K562 (cell line): Measurements from ENCODE around the gene IFNGR1. TPM values are rescaled to one million over a fixed set of nuclear protein-coding genes. Genes with fewer than 3 reads are reported as not detected.

Experiments used
- ATAC-seq: fragments of 200-7000 bp; cut with Tn5 transposase; 3 replicates; pipeline ENCODE4 v1.9.1; 2020; ENCODE audit warnings: moderate library complexity
- BruUV-seq: library from RNA; stranded (reverse); fragments of 400-500 nt; replicated peaks from 2 replicates; lab custom pipeline; 2021; lab: Mats Ljungman, UMichigan
- CTCF ChIA-PET: fragments of 300-600 bp; formaldehyde crosslinking; extraction: SDS; loops from one replicate; lab custom pipeline; 2021; ENCODE audit warnings: low intra/inter-chr PET ratio; lab: Yijun Ruan, JAX
- POLR2A ChIA-PET: fragments of 300-600, 350-650 bp; sonication (Branson Sonifier 250); formaldehyde crosslinking; extraction: SDS; loops from one replicate; lab custom pipeline; 2021; ENCODE audit warnings: antibody characterized with exemption, inconsistent platforms; lab: Yijun Ruan, JAX
- DNase-seq, 4 experiments: peaks; one replicate each; pipeline versions ENCODE4 v3.0.0 to v3.0.0-alpha.2; 2011 to 2018; ENCODE audit warnings: low spot score in 3 of 4, mixed read lengths in 3 of 4; ENCODE audit errors: extremely low read depth in 1 of 4
- FAIRE-seq: peaks from 2 replicates; lab custom pipeline; 2011; peaks lifted over from hg19 to GRCh38; lab: Jason Lieb, UNC
- H2AFZ ChIP-seq: 2 replicates; pipeline ENCODE4 v1.6.0; 2011; ENCODE audit warnings: low read depth, low read length, control low read depth, inconsistent platforms
- H3K27ac ChIP-seq: fragments of 200-600 bp; 3 replicates; pipeline ENCODE4 v1.8.0; 2011; ENCODE audit warnings: low read depth, mild to moderate bottlenecking, control low read depth, inconsistent platforms, low read length, moderate library complexity, mixed read lengths; ENCODE audit errors: extremely low read depth
- H3K27me3 ChIP-seq, 2 experiments: fragments of 300-600 bp in 1 of 2; 2 replicates in 1 of 2; 3 replicates in 1 of 2; pipeline versions ENCODE4 v1.6.0 to v1.8.0; 2011; ENCODE audit warnings: inconsistent platforms in 2 of 2, low read length in 2 of 2, mild to moderate bottlenecking in 1 of 2, mixed read lengths in 1 of 2, moderate library complexity in 1 of 2; ENCODE audit not compliant: control insufficient read depth in 2 of 2, insufficient read depth in 2 of 2
- H3K36me3 ChIP-seq: fragments of 300-600 bp; 3 replicates; pipeline ENCODE4 v1.8.0; 2011; ENCODE audit warnings: mild to moderate bottlenecking, low read length, inconsistent platforms; ENCODE audit not compliant: control insufficient read depth, insufficient read depth
- H3K4me1 ChIP-seq, 2 experiments: fragments of 200-600 bp in 1 of 2; replicated peaks in 1 of 2; 2 replicates in 1 of 2; 3 replicates in 1 of 2; pipeline versions ENCODE4 v1.5.1 to v1.8.0; 2011; ENCODE audit warnings: inconsistent platforms in 2 of 2, low read length in 2 of 2, mild to moderate bottlenecking in 1 of 2, mixed read lengths in 1 of 2, moderate library complexity in 1 of 2; ENCODE audit not compliant: control insufficient read depth in 2 of 2, insufficient read depth in 2 of 2
- H3K4me2 ChIP-seq: 2 replicates; pipeline ENCODE4 v1.6.1; 2011; ENCODE audit warnings: low read length, control low read depth, inconsistent platforms, mixed read lengths; ENCODE audit not compliant: insufficient read depth
- H3K4me3 ChIP-seq: fragments of 200-600 bp; sonication (generic), shearing (Covaris generic); 2 replicates; pipeline ENCODE4 v1.5.1; 2016; ENCODE audit warnings: control low read depth, inconsistent platforms
- H3K79me2 ChIP-seq: fragments of 200-600 bp; 3 replicates; pipeline ENCODE4 v1.8.0; 2011; ENCODE audit warnings: low read length, inconsistent platforms; ENCODE audit not compliant: control insufficient read depth, insufficient read depth
- H3K9ac ChIP-seq, 2 experiments: 2 replicates each; pipeline versions ENCODE4 v1.6.0 to v1.6.1; 2011; ENCODE audit warnings: low read depth in 2 of 2, low read length in 2 of 2, control low read depth in 1 of 2, inconsistent platforms in 1 of 2, mild to moderate bottlenecking in 1 of 2, mixed read lengths in 1 of 2; ENCODE audit not compliant: insufficient read depth in 1 of 2
- H3K9me1 ChIP-seq: one replicate; pipeline ENCODE4 v1.6.0; 2011; ENCODE audit warnings: inconsistent platforms, mild to moderate bottlenecking, low read length, moderate library complexity; ENCODE audit not compliant: control insufficient read depth, insufficient read depth
- H3K9me3 ChIP-seq: replicated peaks from 2 replicates; pipeline ENCODE4 v1.5.1; 2011; ENCODE audit warnings: low read depth, low read length, inconsistent platforms; ENCODE audit not compliant: control insufficient read depth, insufficient read depth
- H4K20me1 ChIP-seq: replicated peaks from 2 replicates; pipeline ENCODE4 v1.6.1; 2011; ENCODE audit warnings: low read length, inconsistent platforms, mixed read lengths; ENCODE audit not compliant: control insufficient read depth, insufficient read depth
- CBFA2T2 ChIP-seq: fragments of 450-650 bp; conservative IDR thresholded peaks from 2 replicates; pipeline ENCODE4 v1.6.1; 2017; ENCODE audit warnings: mild to moderate bottlenecking
- FOS ChIP-seq: IDR thresholded peaks from 3 replicates; pipeline ENCODE4 v1.6.1; 2011; ENCODE audit not compliant: insufficient read length; ENCODE audit errors: extremely low read depth
- FOXK2 ChIP-seq, 2 experiments: fragments of 450-650 bp; IDR thresholded peaks in 1 of 2; conservative IDR thresholded peaks in 1 of 2; 2 replicates each; pipeline ENCODE4 v1.6.1; 2016; ENCODE audit warnings: low read depth in 2 of 2, mild to moderate bottlenecking in 1 of 2
- HDAC8 ChIP-seq: fragments of 450-650 bp; IDR thresholded peaks from 2 replicates; pipeline ENCODE4 v1.6.1; 2016; ENCODE audit warnings: mild to moderate bottlenecking, missing genetic modification characterization, moderate library complexity, missing compliant biosample characterization
- IRF2 ChIP-seq: sonication (generic); formaldehyde crosslinking; IDR thresholded peaks from 2 replicates; pipeline ENCODE4 v1.8.1; 2022; ENCODE audit warnings: mild to moderate bottlenecking, missing genetic modification reagents
- KAT8 ChIP-seq: fragments of 450-650 bp; IDR thresholded peaks from 2 replicates; pipeline ENCODE4 v1.6.1; 2016; ENCODE audit warnings: low read depth, mild to moderate bottlenecking
- MED1 ChIP-seq: sonication (generic); formaldehyde crosslinking; IDR thresholded peaks from 2 replicates; pipeline ENCODE4 v1.8.1; 2023; ENCODE audit warnings: missing genetic modification reagents, borderline replicate concordance
- NR2C1 ChIP-seq, 2 experiments: fragments of 450-650 bp; IDR thresholded peaks; 2 replicates each; pipeline ENCODE4 v1.6.1; 2017; ENCODE audit warnings: mild to moderate bottlenecking in 2 of 2, antibody characterized with exemption in 1 of 2, inconsistent platforms in 1 of 2, missing compliant biosample characterization in 1 of 2, missing genetic modification characterization in 1 of 2
- PHF20 ChIP-seq: fragments of 450-650 bp; IDR thresholded peaks from 2 replicates; pipeline ENCODE4 v1.6.1; 2018; ENCODE audit not compliant: partially characterized antibody
- PRMT5 ChIP-seq: sonication (generic); formaldehyde crosslinking; IDR thresholded peaks from 2 replicates; pipeline ENCODE4 v1.5.0; 2020; ENCODE audit warnings: missing genetic modification reagents
- RBM17 ChIP-seq: fragments of 200-400 bp; formaldehyde crosslinking; IDR thresholded peaks from 2 replicates; pipeline ENCODE4 v1.6.1; 2017; ENCODE audit warnings: low read depth, mild to moderate bottlenecking, low read length, borderline replicate concordance
- RFX1 ChIP-seq: fragments of 450-650 bp; IDR thresholded peaks from 2 replicates; pipeline ENCODE4 v1.6.1; 2016; ENCODE audit warnings: mild to moderate bottlenecking, moderate library complexity
- SMARCE1 ChIP-seq: fragments of 450-650 bp; IDR thresholded peaks from 2 replicates; pipeline ENCODE4 v1.7.1; 2016; ENCODE audit warnings: mild to moderate bottlenecking
- XRCC4 ChIP-seq: IDR thresholded peaks from one replicate; pipeline ENCODE4 v1.6.1; 2011; ENCODE audit not compliant: insufficient read depth, insufficient read length; ENCODE audit errors: extremely low read depth
- ZBTB17 ChIP-seq: fragments of 450-650 bp; formaldehyde crosslinking; IDR thresholded peaks from 2 replicates; pipeline ENCODE4 v1.4.0; 2020; ENCODE audit warnings: mild to moderate bottlenecking
- ZFP36 ChIP-seq: fragments of 150-350 bp; IDR thresholded peaks from 2 replicates; pipeline ENCODE4 v1.6.1; 2018; ENCODE audit warnings: low read length, low read depth; ENCODE audit not compliant: partially characterized antibody
- ZKSCAN1 ChIP-seq: fragments of 150-350 bp; IDR thresholded peaks from 2 replicates; pipeline ENCODE4 v1.6.1; 2016; ENCODE audit warnings: low read depth, low read length
- ZNF197 ChIP-seq: fragments of 200-800 bp; sonication (Bioruptor generic); IDR thresholded peaks from 2 replicates; pipeline ENCODE4 v1.6.1; 2016; ENCODE audit warnings: low read depth, missing genetic modification characterization, missing compliant biosample characterization
- ZSCAN32 ChIP-seq: fragments of 450-650 bp; formaldehyde crosslinking; IDR thresholded peaks from 2 replicates; pipeline ENCODE4 v1.4.0; 2020; ENCODE audit warnings: mild to moderate bottlenecking, moderate library complexity
- WGBS: fragments of 100-300 bp; shearing (Covaris generic); methylation state at CpG from one replicate; pipeline ENCODE4 v1.1.6; 2016; ENCODE audit warnings: low coverage, mixed read lengths; ENCODE audit not compliant: insufficient coverage; ENCODE audit errors: missing lambda C conversion rate; 5-methylcytosine and 5-hydroxymethylcytosine counted together
- in situ Hi-C: fragments of 300-500 bp; cut with MboI; formaldehyde crosslinking; loops from 4 replicates; pipeline ENCODE4 v1.15.0; 2018; ENCODE audit warnings: inconsistent platforms, mixed read lengths
- intact Hi-C: fragments of 100-400 bp; cut with micrococcal nuclease; formaldehyde crosslinking; loops from 2 replicates; pipeline ENCODE4 v1.14.2; 2022
- polyA plus RNA-seq, 8 experiments: library from polyadenylated mRNA; depleted of rRNA in 4 of 8; stranded (reverse) in 5 of 8; unstranded in 3 of 8; fragments of >200 nt; fragmentation: Nextera tagmentation in 2 of 8; fragmentation: Illumina TruSeq in 1 of 8; extraction: Ambion mirVana in 2 of 8; extraction: Trizol in 1 of 8; gene quantifications; 2 replicates each; pipeline versions ENCODE4 v1.2.1 to v1.2.3, GENCODE V29; 2011 to 2014; ENCODE audit warnings: inconsistent platforms in 1 of 8, missing spikeins in 1 of 8
- total RNA-seq, 7 experiments: library from RNA; depleted of rRNA in 6 of 7; stranded (reverse); fragments of >200 nt in 6 of 7; fragmentation: Illumina TruSeq in 2 of 7; extraction: Trizol in 2 of 7; gene quantifications; 2 replicates each; pipeline versions ENCODE4 v1.2.1 to v1.2.3, GENCODE V29; 2011 to 2021; ENCODE audit warnings: low replicate concordance in 1 of 7
- TF ChIP-seq, protein P1 (sequence below): fragments of 200-800 bp; sonication (Bioruptor generic); IDR thresholded peaks from 2 replicates; pipeline ENCODE4 v1.6.1; 2017; ENCODE audit warnings: missing genetic modification characterization, missing compliant biosample characterization

IFNGR1 gene
- total and polyA plus RNA-seq, 9 of the 15 experiments (the other 6 are each of a cell fraction or from before 2014, with no cell fraction given): 14.7 to 47.0 (median 26.7) TPM

GRCh38 chr6:137166247-137167098, 52.7 kb downstream of the IFNGR1 start:
- no peak for DNase-seq
- ATAC-seq: no peak
- Histone ChIP-seq H3K27me3 (no peaks in the 10 kb centered on the region), H3K9ac (no peak overlapping the region), H3K79me2 (no peaks in the 10 kb centered on the region), H3K4me1 (peaks cover 2 to 43% of the 10 kb centered on the region in 2 experiments; a peak in 4 of 5 replicates), H2AFZ (peak overlapping the region; percentile 47), H3K27ac (no peak overlapping the region), H3K36me3 (no peaks in the 10 kb centered on the region), H3K4me2 (no peak overlapping the region), H3K4me3 (no peak overlapping the region), H3K9me3 (no peaks in the 10 kb centered on the region; the same call in 1 of the 2 replicates), H4K20me1 (no peaks in the 10 kb centered on the region), H3K9me1 (no peaks in the 10 kb centered on the region)
- WGBS: 25% methylated on average over 8 of the region's 8 CpGs
- in situ Hi-C loops: loop anchor here (5.0 kb wide), 1 partner anchor 74 kb away; no protein-coding TSS in a partner anchor
- intact Hi-C loops: loop anchor here (1.0 to 5.0 kb wide), 4 partner anchors 72 to 148 kb away; no protein-coding TSS in a partner anchor
- no TSS peak for BruUV-seq
- no peak for FAIRE-seq
- ChIA-PET POLR2A (interaction anchor here (0.7 to 1.1 kb wide), 3 partner anchors 42 to 69 kb away, joined by 3 read pairs; no protein-coding TSS in a partner anchor), CTCF (interaction anchor here (1.7 kb wide), 1 partner anchor 72 kb away, joined by 6 read pairs; no protein-coding TSS in a partner anchor)
- TF ChIP-seq IRF2 (CRISPR knock-in tag) (no peak), NR2C1 (IDR thresholded peaks at IDR 0.05) (no peak), NR2C1 (tag; IDR thresholded peaks at IDR 0.05) (0 out of 2 replicates have a peak, but pooled peaks have one; percentile 8), ZFP36 (no peak), ZSCAN32 (CRISPR knock-in tag) (no peak), FOS (no peak), RBM17 (no peak), MED1 (CRISPR knock-in tag) (no peak), XRCC4 (no peak), ZKSCAN1 (no peak), ZNF197 (0 out of 2 replicates have a peak, but pooled peaks have one; percentile 38), KAT8 (no peak), RFX1 (no peak), PRMT5 (CRISPR knock-in tag) (no peak), ZBTB17 (CRISPR knock-in tag) (no peak), HDAC8 (tag) (no peak), PHF20 (no peak), SMARCE1 (no peak), CBFA2T2 (no peak), FOXK2 (conservative IDR thresholded peaks at IDR 0.05 in 1 of 2, IDR thresholded peaks at IDR 0.05 in 1 of 2; ENCODE audit: low read depth in 2 of 2) (0 out of 4 replicates have a peak, but pooled peaks of 1 of the 2 experiments have one; percentile 18)
- TF ChIP-seq, protein P1, sequence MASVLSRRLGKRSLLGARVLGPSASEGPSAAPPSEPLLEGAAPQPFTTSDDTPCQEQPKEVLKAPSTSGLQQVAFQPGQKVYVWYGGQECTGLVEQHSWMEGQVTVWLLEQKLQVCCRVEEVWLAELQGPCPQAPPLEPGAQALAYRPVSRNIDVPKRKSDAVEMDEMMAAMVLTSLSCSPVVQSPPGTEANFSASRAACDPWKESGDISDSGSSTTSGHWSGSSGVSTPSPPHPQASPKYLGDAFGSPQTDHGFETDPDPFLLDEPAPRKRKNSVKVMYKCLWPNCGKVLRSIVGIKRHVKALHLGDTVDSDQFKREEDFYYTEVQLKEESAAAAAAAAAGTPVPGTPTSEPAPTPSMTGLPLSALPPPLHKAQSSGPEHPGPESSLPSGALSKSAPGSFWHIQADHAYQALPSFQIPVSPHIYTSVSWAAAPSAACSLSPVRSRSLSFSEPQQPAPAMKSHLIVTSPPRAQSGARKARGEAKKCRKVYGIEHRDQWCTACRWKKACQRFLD (CRISPR knock-in tag): peak; percentile 49
